Stimulated activated naive CD8-positive, alpha-beta T cell treated with anti-CD3 and anti-CD28 coated beads, Interleukin-15, amount 100 ng/mL, for 72 hours (primary cell): ENCODE data around the gene LGALS1.

ENCODE experiments used
- ATAC-seq: fragments of 150-1000 bp; cut with Tn5 transposase; 2 replicates; pipeline ENCODE4 v1.10.0; 2021; ENCODE audit warnings: mild to moderate bottlenecking, moderate library complexity
- DNase-seq, 2 donors: peaks; one replicate each; pipeline ENCODE4 v3.0.0; 2021 to 2022
- H3K27ac Mint-ChIP-seq, 2 donors: one replicate each; pipeline ENCODE4 v1.8.0; 2022; ENCODE audit warnings: mild to moderate bottlenecking in 2 of 2, mixed read lengths in 2 of 2, moderate library complexity in 2 of 2
- H3K27me3 Mint-ChIP-seq: one replicate; pipeline ENCODE4 v1.8.0; 2022; ENCODE audit warnings: mixed read lengths
- H3K4me1 Mint-ChIP-seq: one replicate; pipeline ENCODE4 v1.8.0; 2022; ENCODE audit warnings: mild to moderate bottlenecking, mixed read lengths
- H3K4me3 Mint-ChIP-seq, 2 donors: one replicate each; pipeline ENCODE4 v1.8.0; 2022; ENCODE audit warnings: mild to moderate bottlenecking in 2 of 2, mixed read lengths in 2 of 2, moderate library complexity in 1 of 2
- H3K9me3 Mint-ChIP-seq, 2 donors: one replicate each; pipeline ENCODE4 v1.8.0; 2022; ENCODE audit warnings: mixed read lengths in 2 of 2

Gene LGALS1

DNA sequence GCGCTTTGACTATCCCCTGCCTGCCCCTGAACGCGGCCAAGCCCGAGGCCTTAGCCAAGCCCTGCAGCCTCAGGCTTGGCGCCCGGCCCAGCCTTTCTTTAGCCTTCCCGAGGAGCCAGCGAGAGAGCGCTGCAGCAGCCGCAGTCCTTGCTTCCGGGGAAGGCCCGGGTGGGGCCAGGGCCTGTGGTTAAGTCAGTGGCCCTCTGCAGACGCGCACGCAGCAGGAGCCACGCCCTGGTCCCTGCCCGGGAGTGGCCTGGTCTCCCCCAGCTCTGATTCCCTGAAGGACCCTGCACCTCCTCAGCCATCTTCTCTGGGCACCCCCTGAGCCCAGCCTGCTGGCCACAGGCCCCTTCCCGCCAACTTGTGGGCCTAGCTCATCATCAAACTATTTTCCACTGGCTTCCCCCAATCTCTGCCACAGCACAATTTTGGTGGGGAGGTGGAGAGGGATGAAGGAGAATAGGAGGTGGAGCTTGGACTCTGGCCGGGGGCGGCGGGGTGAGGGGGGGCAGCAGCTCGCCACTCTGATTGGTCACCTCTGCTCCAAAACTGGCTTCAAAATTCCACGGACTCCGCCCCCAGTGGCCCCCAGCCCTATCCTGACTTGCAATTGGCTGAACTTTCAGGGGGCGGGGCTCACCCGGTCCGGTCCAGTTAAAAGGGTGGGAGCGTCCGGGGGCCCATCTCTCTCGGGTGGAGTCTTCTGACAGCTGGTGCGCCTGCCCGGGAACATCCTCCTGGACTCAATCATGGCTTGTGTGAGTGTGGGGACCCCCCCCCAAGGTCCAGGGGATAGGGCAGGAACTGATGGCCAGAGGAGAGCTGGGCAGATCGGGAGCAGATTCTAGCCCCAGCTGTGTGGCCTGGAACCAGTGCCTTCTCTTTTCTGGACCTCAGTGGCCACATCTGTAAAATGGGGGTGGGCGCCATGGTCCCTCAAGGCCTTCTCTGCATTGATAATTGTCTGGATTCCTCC is at the start of gene LGALS1:
TSS of gene LGALS1 (plus strand) at position 686 of the 979 bp plus-strand sequence. CDS start at position 753, 67 bp downstream.
- H3K4me1 Mint-ChIP-seq: peaks cover 82% of the 10 kb centered on the region
- peak within 1 kb of the TSS; percentile 87 to 90 for H3K27ac Mint-ChIP-seq
- no peaks in the 10 kb centered on the region for H3K27me3 Mint-ChIP-seq
- ATAC-seq (peak; percentile 66), DNase-seq (peak; percentile 70 to 81)
- H3K9me3 Mint-ChIP-seq: no peaks in the 10 kb centered on the region
- peak within 1 kb of the TSS; percentile 83 to 93 for H3K4me3 Mint-ChIP-seq

DNA sequence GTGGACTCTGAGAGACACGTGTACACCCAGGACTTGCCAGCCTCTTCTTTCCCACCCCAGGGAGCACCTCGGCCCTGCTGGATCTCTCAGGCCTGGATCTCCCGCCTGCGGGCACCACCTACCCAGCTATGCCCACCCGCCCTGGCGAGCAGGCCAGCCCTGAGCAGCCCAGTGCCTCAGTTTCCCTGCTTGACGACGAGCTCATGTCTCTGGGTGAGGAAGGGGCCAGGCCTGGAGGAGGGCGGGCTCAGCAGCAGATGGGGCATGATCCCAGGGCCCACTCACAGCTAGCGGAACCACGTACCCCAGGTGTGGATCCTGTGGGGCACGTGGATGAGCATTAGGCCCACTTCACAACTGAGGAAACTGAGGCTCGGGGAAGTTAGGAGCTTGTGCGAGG is 49.7 kb upstream of the LGALS1 start:
- Mint-ChIP-seq H3K4me1 (peaks cover 74% of the 10 kb centered on the region), H3K4me3 (peak overlapping the region in 1 of 2 donors; percentile 79), H3K9me3 (no peaks in the 10 kb centered on the region), H3K27me3 (no peaks in the 10 kb centered on the region), H3K27ac (peak overlapping the region; percentile 5 to 25)
- ATAC-seq (no peak), DNase-seq (no peak)

DNA sequence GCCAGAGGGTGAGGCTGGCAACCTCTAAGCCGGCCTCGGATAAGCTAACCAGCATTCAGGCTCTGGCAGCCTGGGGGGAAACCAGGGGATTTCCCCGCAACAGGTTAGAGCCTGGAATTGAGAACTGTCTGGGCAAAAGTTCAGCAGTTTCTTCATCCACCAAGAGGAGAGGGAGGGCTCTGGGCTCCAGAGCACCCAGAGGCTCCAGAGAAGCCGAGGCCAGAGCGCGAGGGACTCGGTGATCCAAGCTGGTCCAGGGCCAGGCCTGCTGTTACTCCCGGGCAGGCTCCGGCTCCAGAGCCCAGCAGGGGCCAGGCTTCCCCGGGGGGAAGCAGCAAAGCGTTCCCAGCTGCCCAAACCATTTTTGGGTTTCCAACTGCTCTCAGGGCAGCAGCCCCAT is 49.3 kb upstream of the LGALS1 start:
- ATAC-seq: no peak
- Mint-ChIP-seq H3K9me3 (no peaks in the 10 kb centered on the region), H3K27me3 (no peaks in the 10 kb centered on the region), H3K4me1 (peaks cover 78% of the 10 kb centered on the region), H3K27ac (peak overlapping the region; percentile 5 to 25), H3K4me3 (peak overlapping the region; percentile 45 to 79)
- no peak for DNase-seq

DNA sequence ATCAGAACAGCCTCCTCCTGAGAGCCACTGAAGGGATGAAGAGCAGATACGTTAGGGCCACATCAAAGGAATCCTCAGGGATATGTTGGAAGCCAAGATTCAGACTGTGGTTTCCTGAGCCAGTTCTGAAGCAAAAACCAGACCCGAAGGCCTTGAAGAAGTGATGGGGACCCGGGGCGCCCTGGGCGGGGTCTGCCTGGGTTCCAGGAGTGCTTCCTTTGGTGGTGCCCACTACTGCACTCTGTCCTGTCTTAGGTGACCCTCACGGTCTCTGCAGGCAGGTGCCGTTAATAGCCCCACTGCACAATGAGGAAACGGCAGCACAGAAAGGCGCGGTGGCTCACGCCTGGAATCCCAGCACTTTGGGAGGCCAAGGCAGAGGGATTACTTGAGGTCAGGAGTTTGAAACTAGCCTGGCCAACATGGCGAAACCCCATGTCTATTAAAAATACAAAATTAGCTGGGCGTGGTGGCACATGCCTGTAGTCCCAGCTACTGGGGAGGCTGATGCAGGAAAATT is 48.8 kb upstream of the LGALS1 start:
- H3K27ac Mint-ChIP-seq: peak overlapping the region; percentile 93 to 94
- peaks cover 82% of the 10 kb centered on the region for H3K4me1 Mint-ChIP-seq
- no peak for DNase-seq
- peak overlapping the region; percentile 45 to 79 for H3K4me3 Mint-ChIP-seq
- H3K9me3 Mint-ChIP-seq: no peaks in the 10 kb centered on the region
- H3K27me3 Mint-ChIP-seq: no peaks in the 10 kb centered on the region
- ATAC-seq: no peak

DNA sequence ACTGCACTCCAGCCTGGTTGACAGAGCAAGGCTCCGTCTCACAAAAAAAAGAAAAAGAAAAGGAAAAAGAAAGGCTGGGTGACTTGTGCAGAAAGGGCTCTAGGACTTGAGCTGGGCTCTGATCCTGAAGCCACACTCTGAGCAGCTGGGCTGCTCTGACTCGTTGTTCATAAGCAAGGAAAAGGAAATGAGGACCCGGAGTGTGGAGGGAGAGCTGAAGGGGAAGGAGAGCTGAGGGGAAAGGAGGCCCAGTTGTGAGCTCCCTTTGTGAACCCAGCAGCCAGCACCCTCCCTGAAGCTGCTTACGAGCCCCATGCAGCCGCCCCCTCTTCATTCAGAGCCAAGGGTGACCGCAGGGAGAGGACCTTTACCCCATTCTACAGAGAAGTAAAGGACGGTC is 48.3 kb upstream of the LGALS1 start:
- Mint-ChIP-seq H3K4me3 (peak overlapping the region; percentile 45 to 79), H3K4me1 (peaks cover 87% of the 10 kb centered on the region), H3K27me3 (no peaks in the 10 kb centered on the region), H3K27ac (peak overlapping the region; percentile 93 to 94), H3K9me3 (no peaks in the 10 kb centered on the region)
- DNase-seq (no peak), ATAC-seq (peak; percentile 4)

DNA sequence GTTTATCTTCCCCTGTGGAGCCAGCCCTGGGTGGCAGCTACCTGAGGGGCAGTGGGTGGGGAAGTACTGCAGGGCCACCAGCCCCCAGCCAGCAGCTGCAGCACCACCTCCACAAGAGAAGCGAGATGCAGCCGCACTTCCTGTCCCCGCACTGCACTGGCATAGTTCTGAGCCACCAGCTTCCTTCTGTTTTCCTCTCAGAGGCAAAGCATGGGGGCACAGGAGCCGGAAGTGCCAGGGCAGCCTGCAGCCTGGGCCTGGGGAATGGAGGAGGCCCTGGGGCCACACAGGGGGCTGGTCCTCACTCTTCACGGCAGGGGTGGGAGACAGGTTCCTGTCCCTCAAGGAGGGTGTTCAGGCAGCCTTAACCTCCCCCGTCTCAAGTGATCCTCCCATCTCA is 47.9 kb upstream of the LGALS1 start:
- Mint-ChIP-seq H3K4me3 (peak overlapping the region; percentile 45 to 79), H3K27me3 (no peaks in the 10 kb centered on the region), H3K27ac (peak overlapping the region; percentile 93 to 94), H3K9me3 (no peaks in the 10 kb centered on the region), H3K4me1 (peaks cover 91% of the 10 kb centered on the region)
- peak; percentile 46 to 55 for DNase-seq
- peak; percentile 56 for ATAC-seq

DNA sequence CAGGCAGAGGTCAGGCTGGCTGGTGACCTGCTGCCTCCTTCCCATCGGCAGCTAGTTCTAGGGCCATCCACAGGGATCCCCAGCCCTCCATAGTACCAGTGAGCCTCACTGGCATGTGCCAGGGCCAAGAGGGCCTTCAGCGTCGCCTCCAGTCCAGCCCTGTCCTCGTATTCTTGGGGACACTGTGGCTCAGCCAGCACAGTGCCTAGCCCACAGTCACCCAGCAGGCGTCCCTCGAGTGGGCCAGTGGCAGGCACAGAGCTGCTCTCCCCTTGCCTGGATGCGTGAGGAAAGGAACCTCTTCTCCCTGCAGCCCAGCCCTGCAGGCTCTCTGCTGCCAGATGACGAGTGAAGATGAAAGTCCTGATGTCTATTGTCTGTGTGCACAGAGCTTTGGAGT is 46.6 kb upstream of the LGALS1 start:
- DNase-seq (no peak), ATAC-seq (no peak)
- Mint-ChIP-seq H3K4me1 (peaks cover 92% of the 10 kb centered on the region), H3K4me3 (no peak overlapping the region), H3K9me3 (no peaks in the 10 kb centered on the region), H3K27me3 (no peaks in the 10 kb centered on the region), H3K27ac (peak overlapping the region in 1 of 2 donors; percentile 17)

DNA sequence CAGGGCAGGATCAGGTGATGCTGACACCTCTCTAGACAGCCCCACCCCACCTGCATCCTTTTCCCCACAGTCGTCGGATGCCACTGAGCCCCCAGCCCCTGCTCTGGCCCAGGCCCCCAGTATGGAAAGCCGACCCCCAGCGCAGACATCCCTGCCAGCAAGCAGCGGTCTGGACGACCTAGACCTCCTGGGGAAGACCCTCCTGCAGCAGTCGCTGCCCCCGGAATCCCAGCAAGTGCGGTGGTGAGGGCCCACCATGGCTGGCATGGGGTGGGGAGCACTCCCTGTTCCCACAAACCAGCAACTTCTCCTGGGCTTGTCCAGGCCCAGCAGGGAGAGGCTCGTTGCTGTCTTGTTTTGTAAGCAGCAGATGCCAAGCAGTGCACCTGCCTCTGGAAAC is 45.5 kb upstream of the LGALS1 start:
- DNase-seq (no peak), ATAC-seq (no peak)
- Mint-ChIP-seq H3K4me3 (no peak overlapping the region), H3K4me1 (peaks cover 92% of the 10 kb centered on the region), H3K27ac (no peak overlapping the region), H3K27me3 (no peaks in the 10 kb centered on the region), H3K9me3 (no peaks in the 10 kb centered on the region)

DNA sequence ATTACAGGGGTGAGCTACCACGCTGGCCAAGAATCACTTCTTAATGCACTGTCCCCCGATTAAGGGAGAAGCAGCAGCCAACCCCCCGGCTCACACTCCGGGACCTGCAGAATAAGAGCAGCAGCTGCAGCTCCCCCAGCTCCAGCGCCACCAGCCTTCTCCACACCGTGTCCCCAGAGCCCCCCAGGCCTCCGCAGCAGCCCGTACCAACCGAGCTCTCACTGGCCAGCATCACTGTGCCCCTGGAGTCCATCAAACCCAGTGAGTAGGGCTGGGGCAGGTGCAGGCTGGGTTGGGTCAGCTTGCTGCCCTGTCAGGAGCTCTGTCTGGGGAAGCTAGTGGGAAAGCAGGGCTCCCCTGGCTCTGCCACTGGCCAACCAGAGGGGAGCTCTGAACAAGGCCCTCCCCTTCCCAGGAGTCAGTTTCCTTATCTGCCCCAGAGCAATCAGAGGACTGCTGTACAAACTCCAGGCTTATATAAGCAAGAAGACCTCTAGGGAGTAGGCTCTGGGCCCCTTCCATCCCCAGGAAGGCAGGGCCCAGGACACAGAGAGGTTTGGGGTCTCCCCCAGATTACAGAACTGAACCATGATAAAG is 44.5 kb upstream of the LGALS1 start:
- Mint-ChIP-seq H3K9me3 (no peaks in the 10 kb centered on the region), H3K4me1 (peaks cover 92% of the 10 kb centered on the region), H3K27ac (peak overlapping the region; percentile 65 to 95), H3K4me3 (peak overlapping the region in 1 of 2 donors; percentile 73), H3K27me3 (no peaks in the 10 kb centered on the region)
- ATAC-seq (no peak), DNase-seq (no peak)

DNA sequence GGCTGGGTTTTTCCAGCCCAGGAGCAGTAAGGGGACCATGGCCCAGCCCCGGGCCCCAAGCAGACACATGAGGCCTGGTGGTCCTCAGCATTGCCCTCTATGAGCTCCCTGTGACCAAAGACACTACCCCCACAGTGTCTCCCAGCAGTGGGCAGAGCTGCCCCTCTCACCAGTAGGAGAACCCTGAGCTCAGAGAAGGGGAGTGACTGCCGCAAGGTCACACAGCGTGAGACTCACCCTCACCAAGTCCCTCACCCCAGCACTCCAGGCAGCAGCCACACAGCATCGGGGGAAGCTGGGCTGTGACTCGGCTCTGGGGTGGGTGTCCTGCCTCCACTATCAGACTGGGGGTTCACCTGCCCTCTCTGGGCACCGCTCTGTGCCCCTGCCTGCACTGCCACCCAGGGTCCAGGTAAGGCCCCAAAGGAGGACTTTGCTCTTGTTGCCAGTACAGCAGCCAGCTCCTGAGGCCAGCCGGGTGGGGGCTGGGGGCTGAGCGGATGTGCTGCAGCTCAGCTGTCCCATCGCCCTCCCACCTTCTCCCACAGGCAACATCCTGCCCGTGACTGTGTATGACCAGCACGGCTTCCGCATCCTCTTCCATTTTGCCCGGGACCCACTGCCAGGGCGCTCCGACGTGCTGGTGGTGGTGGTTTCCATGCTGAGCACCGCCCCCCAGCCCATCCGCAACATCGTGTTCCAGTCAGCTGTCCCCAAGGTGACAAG is 43.8 kb upstream of the LGALS1 start:
- H3K27me3 Mint-ChIP-seq: no peaks in the 10 kb centered on the region
- peaks cover 92% of the 10 kb centered on the region for H3K4me1 Mint-ChIP-seq
- ATAC-seq: no peak
- peak overlapping the region; percentile 73 to 86 for H3K4me3 Mint-ChIP-seq
- H3K27ac Mint-ChIP-seq: peak overlapping the region; percentile 65 to 95
- DNase-seq: peak in 1 of 2 donors; percentile 72
- H3K9me3 Mint-ChIP-seq: no peaks in the 10 kb centered on the region

DNA sequence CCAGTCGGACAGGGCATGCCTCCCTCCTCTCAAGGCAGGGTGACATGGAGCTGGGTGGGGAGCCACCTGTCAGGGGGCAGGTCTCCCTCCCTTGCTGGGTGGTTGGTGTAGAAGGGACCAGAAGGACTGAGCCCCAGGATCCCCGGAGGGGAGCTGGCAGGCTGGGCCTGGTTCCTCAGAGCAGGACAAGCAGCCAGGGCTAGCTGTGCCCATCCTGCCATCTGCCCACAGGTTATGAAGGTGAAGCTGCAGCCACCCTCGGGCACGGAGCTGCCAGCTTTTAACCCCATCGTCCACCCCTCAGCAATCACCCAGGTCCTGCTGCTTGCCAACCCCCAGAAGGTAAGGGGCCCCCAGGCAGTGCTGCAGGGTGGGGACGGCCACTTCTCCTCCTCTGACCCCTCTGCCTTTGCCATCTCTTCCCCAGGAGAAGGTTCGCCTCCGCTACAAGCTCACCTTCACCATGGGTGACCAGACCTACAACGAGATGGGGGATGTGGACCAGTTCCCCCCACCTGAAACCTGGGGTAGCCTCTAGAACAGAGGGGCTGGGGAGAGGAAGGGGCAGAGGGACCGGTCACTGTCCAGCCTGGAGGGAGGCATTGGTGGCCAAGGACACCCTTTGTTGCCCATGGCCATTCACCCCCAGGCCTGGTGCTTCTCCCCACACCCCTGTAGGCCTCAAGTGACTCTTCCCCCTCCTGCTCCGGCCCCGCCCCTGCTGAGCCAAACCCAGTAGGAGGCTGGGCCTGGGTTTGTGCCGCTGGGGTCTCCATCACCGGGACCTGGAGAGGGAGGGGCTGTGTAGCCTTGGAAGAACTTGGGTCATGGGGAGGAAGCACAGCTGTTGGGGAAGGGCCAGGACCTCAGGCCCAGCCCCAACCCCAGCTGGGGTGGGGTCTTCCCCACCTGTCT is 43.0 kb upstream of the LGALS1 start:
- H3K9me3 Mint-ChIP-seq: no peaks in the 10 kb centered on the region
- peaks cover 92% of the 10 kb centered on the region for H3K4me1 Mint-ChIP-seq
- H3K27me3 Mint-ChIP-seq: no peaks in the 10 kb centered on the region
- H3K4me3 Mint-ChIP-seq: peak overlapping the region; percentile 73 to 86
- peak in 1 of 2 donors; percentile 78 for DNase-seq
- ATAC-seq: peak; percentile 22
- peak overlapping the region; percentile 86 to 94 for H3K27ac Mint-ChIP-seq

DNA sequence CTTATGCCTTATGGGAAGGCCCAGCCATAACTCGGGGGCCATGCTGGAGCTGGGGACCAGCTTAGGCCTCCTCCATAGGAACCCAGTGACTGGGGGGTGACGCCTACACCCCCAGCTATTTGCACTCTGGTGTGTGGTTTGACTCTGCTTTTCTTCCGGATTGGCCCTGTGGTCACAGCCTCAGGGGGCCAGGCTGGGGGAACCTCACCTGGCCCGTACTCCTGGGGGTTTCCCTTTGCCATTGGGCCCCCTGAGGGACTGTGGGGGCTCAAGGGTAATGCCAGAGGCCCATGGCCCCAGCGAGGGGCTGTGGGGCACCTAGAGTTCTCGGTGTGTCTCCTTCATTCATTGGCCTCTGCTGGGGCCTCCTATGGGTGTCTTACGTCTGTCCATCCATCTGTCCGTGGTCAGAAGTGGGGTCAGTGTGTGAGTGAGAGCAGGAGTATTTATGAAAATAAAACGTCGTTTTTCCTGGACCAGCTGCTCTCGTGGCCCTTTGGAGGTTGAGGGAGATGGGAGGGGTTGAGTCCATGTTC is 42.3 kb upstream of the LGALS1 start:
- Mint-ChIP-seq H3K4me3 (peak overlapping the region; percentile 73 to 86), H3K4me1 (peaks cover 92% of the 10 kb centered on the region), H3K9me3 (no peaks in the 10 kb centered on the region), H3K27me3 (no peaks in the 10 kb centered on the region), H3K27ac (peak overlapping the region; percentile 86 to 94)
- DNase-seq: peak; percentile 83 to 93
- ATAC-seq: peak; percentile 75

DNA sequence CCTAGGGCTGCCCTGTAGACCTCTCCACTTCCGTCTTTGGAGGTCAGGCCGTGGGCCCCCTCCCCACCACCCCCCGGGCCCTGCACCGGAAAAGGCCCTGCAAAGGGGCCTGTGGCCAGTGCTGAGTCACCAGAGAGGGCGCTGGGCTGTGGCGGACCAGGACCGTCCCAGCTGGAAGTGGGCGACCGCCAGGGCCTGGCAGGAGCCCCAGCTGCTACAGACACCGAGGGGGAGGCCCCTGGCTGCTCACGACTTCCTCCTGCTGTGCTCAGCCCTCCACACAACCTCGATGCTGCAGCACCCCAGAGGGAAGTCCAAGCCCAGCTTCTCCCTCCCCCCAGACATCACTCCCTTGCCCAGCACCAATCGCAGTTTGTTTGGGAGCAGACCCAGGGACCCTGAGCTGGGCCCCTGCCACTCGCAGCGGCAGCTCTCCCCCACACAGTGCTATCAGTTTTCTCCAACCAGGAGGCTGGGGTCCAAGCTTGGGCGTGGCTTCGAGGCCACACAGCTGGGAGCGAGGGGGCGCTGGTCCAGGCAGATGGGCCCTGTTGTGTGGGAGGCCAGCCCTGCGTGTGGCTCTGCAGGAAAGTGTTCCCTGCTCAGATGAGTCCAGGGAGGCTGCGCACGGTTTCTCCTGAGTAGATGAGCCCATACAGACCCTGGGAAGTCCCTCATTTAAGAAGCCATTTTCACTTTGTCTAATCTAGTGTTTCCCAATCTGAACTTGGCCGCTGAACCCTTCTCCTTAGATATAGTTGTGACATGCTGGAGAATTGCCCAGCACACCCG is 41.6 kb upstream of the LGALS1 start:
- H3K27ac Mint-ChIP-seq: peak overlapping the region; percentile 91 to 94
- peaks cover 92% of the 10 kb centered on the region for H3K4me1 Mint-ChIP-seq
- peak overlapping the region; percentile 73 to 86 for H3K4me3 Mint-ChIP-seq
- ATAC-seq (peak; percentile 80), DNase-seq (peak; percentile 76 to 94)
- no peaks in the 10 kb centered on the region for H3K27me3 Mint-ChIP-seq
- H3K9me3 Mint-ChIP-seq: no peaks in the 10 kb centered on the region
